HG03378 (cell line): ENCODE results near the gene NHLRC4.

Experiments
- ATAC-seq: cut with Tn5 transposase; IDR thresholded peaks from one replicate; pipeline ENCODE4 v1.9.1; 2021; ENCODE audit warnings: mild to moderate bottlenecking, moderate library complexity; ENCODE audit not compliant: unreplicated experiment

NHLRC4 gene

DNA sequence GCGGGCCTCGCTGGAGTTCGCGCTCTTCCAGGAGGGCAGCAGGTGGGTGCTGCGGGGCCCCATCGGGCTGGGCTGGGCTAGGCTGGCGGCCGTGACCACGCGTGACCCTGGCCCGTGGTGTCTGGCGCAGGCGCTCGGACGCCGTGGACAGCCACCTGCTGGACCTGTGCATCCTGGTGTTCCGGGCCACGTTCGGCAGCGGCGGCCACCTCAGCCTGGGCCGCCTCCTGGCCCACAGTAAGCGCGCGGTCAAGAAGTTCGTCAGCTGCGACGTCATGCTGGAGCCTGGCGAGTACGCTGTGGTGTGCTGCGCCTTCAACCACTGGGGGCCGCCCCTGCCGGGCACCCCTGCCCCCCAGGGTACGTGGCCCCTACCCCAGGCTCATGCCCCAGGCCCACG is 14.6 kb upstream of the NHLRC4 start:
- no peak for ATAC-seq

DNA sequence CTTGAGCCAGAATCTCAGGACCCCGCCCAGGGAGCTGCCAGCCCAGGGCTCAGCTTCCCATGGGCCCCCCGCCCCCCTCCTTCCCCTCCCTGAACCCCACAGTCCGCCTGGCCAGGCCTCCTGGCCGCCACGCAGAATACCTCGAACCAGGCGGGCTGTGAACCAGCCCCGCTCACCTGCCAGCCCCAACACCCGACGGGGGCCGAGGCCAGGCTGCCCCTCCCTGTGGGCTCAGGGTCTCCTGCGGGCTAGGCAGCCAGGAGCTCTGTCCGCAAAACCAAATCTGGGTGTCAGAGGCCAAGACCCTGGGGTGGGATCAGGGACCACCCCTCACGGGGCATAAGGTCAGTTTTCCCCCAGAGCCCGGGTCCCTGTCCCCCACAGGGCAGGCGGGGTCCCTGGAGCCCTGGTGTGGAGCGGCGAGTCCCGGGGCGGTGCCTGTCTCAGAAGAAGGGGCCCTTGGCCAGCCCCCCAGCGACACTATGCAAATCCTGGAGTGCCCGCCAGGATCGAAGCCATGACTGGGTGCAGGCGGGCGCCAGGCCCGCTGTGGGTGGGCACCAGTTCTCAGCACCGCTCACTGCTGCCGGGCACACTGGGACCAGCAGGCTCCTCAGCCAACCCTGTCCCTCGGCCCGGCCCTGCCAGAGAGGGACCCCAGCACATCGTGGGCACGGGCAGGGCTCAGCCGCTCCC is 13.1 kb upstream of the NHLRC4 start:
- no peak for ATAC-seq

DNA sequence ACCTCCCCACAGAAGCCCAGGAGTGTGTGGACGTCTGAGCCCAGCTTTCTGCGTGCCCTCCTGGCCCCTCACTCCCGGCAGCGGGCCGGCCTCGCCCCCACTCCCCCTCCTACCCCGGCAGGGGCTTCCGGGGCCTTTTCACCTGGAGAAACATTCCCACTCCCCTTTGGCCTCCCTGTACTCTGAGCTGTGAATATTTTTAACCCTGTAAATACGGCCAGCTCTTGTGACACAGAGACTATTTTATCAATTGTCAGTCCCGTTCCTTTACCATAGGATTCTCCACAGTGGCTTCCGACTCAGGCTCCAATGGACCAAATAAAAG is 12.5 kb upstream of the NHLRC4 start:
- no peak for ATAC-seq

DNA sequence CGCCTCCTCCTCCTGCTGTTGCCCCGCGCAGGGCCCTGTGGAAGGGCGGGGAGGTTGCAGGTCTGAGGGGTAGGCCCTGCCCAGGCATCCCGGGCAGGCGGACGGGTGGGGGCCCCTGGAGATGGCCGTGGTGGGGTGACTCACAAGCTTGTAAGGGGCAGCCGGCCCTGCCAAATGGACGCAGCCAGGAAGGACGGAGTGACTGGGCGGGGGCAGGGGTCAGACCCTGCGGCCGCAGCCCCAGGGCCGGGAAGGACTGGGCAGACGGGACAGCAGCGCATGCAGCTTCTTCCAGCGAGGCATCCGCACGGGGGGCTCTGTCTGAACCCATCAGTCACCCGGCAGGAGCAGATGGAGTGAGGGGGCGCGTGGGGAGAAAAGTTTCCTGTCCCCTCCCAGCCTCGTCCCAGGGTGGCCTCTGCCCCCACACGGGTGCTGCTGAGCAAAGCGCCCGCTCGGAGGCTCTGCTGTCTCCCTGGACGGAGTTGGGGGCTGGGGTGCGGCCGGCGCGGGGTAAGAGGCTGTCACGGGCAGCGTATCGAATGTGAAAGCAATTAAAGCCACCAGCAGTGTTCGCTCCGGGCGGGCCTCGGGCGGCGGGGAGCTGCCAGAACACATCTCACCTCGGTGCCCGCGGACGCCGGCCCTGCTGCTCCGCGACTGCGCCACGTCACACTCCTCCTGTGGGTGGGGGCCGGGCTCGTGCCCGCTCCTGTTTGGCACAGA is 12.0 kb upstream of the NHLRC4 start:
- ATAC-seq, result no peak

DNA sequence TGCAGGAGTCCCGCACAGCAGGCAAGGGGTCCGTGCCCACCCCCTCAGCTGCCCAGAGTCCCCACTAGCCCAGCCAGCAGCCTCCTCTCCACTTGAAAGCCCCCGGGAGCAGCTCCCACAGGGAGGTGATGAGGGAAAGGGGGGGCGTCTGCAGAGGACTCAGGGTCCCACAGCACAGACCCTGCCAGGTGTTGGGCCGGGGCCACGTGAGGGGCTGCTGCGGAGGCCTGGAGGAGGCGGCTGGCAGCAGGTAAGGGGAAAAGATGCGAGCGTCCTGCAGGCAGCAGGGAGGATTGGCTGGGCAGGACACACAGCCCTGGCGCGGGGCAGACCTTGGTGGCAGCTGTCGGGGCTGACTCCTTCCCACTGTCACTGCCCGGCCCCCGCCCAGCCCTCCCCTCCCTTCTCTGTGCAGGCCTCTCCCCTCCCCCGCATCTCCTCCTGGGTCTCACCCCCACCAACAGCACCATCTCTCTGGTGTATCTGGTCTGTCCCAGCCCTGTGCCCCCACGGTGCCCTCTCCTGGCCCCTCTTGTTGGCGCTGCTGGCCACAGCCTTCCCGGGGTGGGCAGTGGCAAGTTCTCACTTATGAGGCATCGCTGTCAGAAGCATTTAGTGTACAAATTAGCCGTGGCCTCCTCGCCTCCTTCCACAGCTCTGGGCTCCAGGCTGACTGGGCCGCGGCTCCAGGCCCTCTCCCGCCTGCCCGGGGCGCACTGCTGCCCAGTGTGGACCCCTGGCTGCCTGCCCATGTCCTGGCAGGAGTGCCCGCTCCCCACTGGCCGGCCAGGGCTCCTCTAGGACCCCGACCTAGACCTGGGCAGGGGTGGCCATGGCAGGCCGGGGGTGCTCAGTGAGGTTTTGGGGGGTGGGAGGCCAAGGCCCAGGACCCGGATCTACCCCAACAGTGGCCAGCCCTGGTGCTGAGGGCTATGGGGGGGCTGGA is 11.0 kb upstream of the NHLRC4 start:
- no peak for ATAC-seq

DNA sequence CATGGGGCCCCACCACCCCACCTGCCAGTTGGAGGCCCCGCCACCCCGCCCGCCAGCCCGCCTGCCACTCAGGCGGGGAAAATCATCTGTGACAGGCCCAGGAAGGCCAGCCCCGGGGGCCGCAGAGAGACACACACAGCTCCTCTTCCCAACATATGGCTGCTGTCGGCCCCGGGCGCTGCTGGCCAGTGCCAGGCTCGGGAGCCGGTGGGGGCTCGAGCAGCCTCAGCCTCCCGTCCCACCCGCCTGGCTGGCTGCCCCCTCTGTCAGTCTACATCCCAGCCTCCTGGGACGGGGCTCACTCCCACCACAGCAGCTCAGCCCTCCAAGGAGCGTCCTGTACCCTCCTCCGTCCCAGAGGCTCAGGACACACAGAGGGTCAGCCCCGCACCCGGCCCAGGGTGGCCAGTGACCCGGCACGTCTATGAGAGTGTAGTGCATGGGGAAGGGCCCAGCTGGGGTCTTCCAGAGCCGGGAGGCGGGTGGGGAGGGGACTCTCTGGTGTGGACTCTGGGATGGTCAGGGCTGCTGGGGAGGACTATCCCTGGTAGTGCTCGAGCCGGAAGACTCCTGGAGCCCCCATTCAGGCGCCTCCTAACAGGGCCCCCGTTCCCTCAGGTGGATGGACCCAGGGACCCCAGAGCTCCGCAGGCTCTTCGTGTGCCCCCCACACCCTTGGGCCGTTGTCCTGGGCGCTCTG is 10.2 kb upstream of the NHLRC4 start:
- no peak for ATAC-seq

DNA sequence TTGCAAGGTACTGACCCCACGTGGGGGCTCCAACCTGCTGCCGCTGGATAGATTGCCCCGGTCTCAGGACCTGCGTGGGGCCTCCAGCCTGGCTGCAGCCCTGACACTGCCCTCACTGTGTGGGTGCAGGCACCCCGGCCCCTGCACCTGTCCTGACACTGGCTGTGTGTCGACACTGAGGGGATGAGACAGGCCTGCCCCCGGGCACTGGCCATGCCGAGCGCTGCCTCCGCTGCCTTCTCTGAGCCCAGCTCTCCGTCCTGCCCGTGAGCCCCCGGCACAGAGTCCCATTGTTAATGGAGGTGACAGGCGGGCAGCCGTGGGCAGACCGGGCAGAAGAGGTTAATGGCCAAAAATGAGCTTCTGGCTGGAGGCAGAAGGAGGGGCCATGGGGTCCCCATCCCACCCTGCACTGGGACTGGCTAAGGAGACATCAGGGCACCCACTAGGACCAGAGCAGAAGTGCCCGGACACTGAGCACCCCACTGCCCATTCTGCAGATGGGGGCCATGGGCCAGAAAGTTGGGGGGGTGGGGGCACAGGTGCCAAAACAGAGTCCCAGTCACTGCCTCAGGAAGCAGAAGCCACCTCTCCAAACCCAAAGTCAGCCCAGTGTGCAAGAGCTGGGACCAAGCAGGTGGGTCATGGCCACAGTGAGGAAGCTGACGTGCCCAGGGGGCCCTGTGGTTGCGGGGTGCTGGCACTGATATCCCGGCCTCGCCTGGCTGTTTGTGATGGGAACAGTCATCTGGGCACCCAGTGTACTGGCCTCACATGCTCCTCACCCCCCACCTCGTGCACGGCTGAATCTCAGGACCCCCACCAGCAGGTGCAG is 9.1 kb upstream of the NHLRC4 start:
- no peak for ATAC-seq

DNA sequence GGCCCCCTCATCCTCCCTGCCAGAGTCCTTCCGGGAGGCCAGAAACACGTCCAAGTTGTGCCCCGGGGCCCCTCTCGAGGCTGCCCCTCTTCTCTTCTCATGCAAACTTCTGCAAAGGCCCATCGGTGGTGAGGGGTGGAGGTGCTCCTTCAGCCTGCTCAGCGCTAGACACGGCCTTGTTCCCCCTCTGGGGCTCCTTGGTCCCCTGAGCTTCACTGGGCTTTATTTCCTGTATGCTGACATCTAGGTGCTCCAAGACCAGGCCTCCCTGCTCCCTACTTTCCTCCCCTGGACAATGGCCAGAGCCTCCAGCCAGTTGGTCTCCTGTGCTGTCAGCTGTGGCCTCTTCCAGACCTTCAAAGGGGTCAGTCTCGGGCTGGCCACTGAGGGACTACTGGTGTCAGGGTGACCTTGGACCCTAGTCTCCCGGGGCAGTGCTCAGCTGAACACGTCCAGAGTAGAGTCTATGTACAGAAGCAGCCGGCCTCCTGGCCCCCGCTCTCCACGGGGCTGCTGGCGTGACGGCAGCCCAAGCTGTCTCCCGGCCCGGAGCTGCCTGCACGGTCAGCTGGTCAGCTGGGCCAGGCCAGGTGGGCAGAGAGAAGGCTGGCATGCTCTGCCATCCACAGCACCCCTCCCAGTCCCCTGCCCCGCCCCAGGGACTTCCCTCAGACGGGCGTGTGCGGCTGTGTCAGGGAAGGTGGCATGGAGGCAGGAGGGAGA is 8.3 kb upstream of the NHLRC4 start:
- no peak for ATAC-seq

DNA sequence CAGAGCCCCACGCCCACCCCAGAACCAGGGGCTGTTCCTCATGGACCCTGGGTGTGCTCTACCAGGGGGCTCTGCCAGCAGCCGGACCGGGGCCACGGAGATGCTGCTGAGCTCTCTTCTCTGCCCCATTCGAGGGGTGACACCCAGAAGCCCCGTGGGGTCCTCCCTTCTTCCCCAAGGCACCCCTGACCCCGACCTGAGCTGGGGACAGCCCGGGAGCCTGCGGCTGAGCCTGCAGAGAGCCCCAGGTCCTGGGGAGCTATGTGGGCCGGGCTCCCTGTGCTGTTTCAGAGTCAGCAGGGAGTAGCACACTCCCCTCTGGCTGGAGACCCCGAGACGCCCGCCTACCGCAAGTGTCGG is 7.8 kb upstream of the NHLRC4 start:
- no peak for ATAC-seq

DNA sequence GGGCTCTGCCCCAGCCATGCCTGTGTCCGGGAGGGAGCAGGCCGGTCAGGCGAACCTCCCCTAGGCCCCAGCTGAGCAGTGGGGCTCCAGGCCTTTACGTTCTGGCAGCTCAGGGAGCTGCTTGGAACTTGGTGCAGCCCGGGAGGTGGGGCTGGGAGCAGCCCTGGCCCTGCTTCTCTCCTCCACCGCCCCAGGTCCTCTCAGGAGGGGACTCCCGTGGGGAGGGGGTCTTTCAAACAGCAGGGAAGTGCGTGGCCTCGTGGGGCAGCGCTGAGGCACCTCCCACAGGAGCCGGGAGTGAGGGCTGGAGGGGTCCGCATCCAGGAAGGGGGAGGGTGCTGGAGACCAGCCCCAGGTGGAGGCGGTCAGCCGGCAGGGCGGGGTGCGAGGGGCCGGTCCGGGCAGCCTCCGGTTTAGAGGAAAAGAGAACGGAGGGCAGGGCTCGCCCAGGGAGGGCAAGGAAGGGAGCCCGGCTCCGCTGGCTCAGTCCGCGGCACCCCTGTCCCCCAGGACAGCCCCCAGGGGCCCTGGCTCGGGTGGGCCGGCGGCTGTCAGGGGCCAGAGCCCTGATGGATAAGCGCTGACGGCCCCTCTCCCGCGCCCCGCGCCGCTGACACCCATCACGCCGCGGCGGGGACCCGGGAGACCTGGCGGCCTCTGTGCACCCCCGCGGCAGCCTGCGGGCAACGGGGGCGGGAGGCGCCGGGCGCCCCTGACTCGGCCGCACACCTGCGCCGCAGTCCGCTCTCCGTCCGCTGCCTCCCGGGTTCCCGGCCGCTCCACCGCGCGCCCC is 7.2 kb upstream of the NHLRC4 start:
- ATAC-seq, result no peak

DNA sequence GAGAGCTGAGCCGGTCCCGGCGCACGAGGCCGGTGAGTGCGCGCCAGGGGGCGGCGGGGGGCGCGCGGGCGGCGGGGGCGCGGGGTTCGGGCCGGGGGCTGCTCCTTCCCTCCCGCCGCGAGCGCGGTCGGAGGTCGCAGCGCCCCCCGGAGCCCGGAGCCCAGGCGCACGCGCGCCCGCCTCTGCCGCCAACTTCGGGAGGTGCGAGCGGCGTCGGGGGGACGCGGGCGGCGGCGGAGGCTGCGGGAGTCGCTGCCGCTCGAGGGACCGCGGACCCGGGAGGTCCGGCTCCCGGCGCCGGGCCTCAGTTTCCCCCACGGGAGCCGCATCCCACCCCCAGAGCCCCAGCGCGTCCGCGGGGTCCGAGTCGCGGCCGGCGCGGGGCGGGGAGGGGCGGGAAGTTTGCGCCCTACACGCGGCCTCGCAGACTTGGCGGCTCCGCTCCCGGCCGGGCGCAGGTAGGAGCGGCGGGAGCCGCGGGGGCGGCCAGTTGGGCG is 6.6 kb upstream of the NHLRC4 start, which contains the start of gene PRR35:
Gene PRR35, plus strand, starts transcription at position 191 of the 497 bp plus-strand sequence. CDS start 2,901 bp downstream, outside the sequence.
- no peak for ATAC-seq

DNA sequence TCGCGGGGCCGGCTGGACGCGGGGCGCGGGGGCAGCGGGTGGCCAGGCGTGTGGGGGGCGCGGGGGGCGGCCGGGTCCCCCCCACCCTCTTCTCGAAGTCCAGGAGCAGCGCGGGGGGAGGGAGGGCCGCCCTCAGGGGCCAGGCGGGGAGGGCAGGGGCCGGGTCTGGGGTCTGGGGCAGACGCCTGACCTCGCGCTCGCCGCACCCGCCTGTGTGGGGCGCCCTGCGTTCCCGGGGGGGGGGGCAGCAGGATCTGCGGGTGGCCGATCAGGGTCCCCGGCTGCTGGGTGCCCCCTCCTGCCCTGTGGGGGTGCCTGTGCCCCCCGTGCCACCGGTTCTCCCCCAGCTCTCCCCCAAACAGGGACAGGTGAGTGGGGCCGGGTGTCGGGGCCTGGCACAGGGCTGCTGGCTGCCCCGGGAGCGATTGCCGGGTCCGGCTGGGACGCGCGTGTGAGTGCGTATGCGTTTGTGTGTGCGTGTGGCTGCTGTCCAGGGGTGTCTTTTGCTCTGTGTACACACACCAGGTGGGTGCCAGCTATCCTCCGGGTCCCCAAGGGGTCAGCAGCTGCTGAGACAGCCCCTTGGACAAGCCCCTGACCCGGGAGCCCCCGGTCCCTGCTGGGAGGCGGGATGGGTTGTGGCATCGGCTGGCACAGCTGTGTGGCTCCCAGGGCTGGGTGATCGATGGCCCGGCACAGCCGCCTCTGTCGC is 5.9 kb upstream of the NHLRC4 start:
- no peak for ATAC-seq

DNA sequence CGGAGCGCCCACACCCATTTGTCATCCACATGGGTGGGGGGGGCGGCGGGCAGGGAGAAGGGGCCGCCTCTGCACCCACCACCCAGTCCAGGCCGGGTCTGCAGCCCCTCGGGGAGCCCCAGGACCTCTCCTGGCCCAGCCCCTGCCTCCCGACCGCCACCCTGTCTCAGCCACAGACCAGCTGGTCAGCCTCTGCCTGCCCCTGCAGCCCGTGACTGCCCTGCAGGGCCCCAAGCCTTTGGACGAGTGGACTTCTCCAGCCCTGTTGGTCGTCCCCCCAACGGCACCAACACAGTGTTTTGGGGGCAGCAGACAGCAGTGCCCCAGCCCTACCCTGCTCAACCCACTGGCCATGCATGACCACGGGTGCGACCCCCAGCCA is 5.4 kb upstream of the NHLRC4 start:
- ATAC-seq, result no peak

DNA sequence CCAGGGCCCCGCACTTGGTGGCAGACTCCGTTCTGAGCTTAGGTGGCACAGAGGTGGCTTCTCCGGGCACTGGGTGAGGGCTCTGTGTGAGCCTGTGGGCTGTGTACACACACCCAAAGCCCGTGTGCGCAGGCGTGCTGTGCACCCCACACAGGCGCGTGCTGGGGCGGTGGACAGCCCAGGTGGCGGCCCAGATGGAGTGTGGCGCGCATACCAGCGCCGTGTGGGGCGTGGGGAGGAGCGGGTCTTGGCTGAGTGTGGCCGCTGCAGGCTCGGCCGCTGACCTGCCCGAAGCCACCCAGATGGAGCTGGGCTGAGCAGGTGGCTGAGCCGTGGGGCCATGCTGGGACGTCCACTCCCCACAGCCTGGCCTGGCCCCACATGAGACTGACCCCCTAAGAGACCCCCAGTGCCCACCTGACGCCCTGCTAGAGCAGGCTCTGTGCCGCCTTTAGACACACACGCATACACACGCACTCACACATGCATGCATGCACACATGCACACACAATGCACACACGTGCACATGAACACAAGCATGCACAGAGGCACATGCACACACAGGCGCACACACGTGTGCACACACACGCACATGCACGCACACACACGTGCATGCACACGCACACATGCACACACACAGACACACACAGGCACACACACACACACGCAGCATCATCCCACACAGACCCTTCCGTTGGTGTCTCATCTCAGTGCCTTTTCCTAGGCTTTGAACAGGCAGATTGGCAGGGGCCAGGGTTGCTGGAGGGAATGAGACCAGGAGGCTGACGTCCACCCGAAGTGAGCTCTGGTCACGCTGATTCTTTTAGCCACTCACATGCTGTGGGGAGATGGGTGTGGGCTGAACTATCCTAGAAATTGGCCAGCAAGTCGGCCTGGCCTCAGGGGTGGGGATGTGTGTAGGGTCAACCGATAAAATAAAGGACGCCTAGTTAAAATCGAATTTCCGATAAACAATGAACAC is 4.6 kb upstream of the NHLRC4 start:
- no peak for ATAC-seq

DNA sequence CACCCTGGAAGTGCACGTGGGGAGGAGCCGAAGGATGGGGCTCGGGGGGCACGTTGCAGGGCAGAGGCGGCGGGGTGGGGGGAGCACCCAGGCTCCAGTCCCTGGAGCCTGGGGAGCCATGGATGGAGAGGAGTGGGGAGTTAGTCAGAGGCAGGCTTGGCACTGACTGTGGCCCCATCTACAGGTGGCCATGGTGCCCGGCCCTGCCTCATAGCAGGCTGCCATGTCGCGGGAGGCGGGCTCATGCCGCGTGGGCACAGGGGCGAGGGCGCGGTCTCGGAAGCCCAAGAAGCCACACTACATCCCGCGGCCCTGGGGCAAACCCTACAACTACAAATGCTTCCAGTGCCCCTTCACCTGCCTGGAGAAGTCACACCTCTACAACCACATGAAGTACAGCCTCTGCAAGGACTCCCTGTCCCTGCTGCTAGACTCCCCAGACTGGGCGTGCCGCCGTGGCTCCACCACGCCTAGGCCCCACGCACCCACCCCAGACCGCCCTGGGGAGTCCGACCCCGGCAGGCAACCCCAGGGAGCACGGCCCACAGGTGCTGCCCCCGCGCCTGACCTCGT is 3.6 kb upstream of the NHLRC4 start:
- no peak for ATAC-seq

DNA sequence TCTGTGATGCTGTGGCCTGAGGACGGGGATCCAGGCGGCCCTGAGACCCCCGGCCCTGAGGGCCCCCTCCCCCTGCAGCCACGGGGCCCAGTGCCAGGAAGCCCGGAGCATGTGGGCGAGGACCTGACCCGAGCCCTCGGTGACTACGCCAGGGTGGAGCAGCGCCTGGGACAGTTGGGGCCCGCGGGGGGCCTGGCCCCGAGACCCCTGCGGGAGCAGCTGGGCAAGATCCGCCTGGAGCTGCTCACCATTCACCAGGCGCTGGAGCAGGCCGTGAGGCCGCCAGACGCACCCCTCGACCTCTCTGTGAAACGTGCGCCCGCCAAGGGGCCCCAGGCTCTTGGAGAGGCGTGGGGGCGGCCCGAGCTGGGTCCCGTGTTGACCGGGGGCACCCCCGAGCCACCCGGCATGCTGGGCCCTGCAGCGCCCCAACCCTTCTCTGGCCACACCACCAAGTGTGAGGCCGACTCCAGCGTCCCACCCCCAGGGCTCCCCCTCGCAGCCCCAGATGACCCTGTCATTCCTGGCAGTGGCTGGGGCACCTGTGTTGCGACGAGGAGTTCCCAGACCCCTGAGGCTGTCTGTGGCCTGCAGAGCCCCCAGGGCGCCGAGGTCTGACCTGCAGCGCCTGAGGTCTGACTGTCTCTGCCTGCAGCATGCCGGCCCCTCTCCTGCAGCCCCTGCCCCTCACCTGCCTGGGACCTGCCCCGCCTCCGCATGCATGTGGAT is 2.0 kb upstream of the NHLRC4 start:
- ATAC-seq, result no peak
